SIG-M5 treated with dmso at 0.1 percent for 504 hours (cell line): ENCODE measurements around the gene PPP1R3F.

Experiments used
- DNase-seq: peaks from one replicate; lab custom pipeline; 2025; ENCODE audit not compliant: unreplicated experiment; lab: John Stamatoyannopoulos, UW

PPP1R3F gene

GRCh38 chrX:49247916-49248811, 21.4 kb upstream of the PPP1R3F start:
- DNase-seq = no peak

- DNase-seq = no peak
Measured at GRCh38 chrX:49249071-49249470, 20.5 kb upstream of the PPP1R3F start.

GRCh38 chrX:49249616-49250015, 20.0 kb upstream of the PPP1R3F start:
- no peak for DNase-seq

- no peak for DNase-seq
Measured at GRCh38 chrX:49250066-49250465, 19.5 kb upstream of the PPP1R3F start.

- no peak for DNase-seq
Measured at GRCh38 chrX:49250578-49250977, 19.0 kb upstream of the PPP1R3F start.

DNA sequence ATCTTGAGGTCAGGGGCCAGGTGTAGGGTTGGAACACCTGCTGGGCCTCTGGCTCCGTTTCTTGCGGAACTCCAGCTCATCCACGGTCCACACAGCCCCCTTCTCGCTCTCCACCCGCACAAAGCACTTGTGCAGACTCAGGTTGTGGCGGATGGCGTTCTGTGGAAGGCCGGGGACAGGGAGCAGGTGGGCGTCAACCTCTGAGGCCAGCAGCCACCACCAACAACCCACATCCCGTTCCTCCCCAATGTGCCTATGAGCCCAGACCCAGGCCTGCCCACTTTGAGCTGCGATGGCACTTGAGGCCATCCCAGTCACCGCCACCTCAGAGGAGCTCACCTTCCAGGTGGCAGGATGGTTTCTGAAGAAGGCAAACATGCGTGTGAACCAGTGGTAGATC, 18.3 kb upstream of the PPP1R3F start:
- no peak for DNase-seq

GRCh38 chrX:49254639-49255038, 15.0 kb upstream of the PPP1R3F start:
- DNase-seq = no peak

GRCh38 chrX:49256268-49256995, 13.2 kb upstream of the PPP1R3F start:
- DNase-seq = no peak

GRCh38 chrX:49257074-49257790, 12.4 kb upstream of the PPP1R3F start:
- no peak for DNase-seq

DNA sequence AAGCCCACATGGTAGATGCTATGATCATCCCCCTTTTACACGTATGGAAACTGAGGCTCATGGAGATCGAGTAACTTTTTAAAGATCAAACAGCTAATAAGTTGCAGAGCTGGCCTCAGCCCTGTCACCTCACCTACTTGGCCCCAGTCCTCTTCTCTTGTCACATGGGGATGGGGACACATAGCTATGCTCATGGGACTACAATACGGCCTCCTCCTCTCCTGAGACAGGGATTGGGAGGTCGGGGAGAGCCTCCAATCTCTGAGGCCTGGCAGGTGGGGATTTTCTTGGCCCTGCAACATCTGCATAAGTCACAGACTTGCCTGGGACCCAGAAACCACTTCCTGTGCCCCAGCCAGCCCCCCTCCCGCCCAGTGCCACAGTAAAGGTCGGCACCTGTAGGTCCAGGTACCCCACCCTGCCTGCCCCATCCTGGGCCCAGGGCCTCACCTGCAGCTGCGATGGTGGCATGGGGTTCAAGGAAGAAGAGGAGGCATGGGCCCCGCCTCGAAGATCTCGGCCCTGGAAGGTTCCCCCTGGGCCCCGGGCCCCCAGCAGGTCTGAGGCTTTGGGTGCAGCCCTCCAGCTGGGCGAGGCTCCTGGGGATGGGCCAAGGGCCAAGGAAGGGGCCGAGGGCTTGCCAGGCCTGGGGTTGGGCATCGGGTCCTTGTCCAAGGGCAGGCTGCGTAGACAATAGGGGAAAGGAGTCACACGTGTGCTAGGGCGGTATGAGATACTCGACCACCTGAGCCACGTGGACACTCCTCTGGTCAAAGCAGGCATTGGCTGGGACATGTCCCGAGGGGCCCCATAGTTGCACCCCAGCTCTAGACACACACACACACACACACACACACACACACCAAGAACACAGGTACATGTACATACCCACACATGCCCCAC, 11.5 kb upstream of the PPP1R3F start:
- DNase-seq = no peak

- no peak for DNase-seq
Measured at GRCh38 chrX:49258749-49259124, 10.9 kb upstream of the PPP1R3F start.

DNA sequence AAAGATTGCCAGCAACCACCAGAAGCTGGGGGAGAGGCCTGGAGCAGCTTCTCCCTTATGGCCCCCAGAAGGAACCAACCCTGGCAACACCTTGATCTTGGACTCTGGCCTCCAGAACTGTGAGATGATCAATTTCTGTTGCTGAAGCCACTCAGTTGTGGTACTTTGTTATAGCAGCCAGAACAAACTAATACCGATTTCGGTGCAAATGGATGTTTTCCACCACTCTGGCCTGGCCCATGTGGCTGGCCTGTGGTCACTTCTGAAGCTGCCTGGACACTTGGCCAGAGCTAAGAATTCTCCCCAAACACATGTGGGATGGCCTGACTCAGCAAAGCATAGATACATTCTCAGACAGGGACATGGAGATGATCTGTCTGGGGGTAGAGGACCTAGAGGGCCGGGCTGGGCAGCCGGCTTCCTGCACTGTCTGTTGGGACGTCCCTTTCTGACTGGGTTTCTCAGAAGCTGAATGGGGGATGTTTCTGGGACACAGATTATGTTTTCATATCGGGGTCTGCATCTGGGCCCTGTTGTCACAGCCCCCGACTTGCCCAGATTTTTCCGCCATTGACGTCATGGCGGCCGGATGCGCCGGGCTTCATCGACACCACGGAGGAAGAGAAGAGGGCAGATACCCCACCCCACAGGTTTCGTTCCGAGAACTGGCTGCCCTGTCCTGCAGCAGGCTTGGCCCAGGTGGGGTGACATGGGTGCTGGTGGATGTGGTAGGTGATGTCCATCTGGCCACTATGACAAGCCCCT, 9.2 kb upstream of the PPP1R3F start:
- no peak for DNase-seq

- no peak for DNase-seq
Measured at GRCh38 chrX:49262603-49263002, 7.0 kb upstream of the PPP1R3F start.

GRCh38 chrX:49263631-49264030, 6.0 kb upstream of the PPP1R3F start:
- DNase-seq = no peak

DNA sequence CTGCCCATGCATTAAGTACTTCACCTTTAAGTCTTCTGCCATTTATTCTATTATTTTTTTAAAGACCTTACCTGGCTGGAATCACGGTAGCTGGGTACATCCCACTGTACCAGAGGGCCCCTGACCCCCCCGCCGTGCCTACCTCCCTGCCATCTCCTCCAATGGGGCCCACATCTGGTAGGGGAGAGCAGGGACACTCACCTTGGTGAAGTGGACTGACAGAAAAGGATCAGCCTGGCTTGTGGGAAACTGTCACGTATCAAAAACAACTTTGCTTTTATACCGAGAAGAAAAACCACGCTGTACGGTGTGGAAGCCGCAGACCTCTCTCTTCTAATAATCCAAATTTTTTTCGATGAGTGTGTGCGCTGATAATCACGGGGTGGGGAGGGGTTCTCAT, 5.1 kb upstream of the PPP1R3F start, which contains the start of gene FOXP3:
FOXP3 (minus strand) TSS at position 251 of the 400 bp plus-strand sequence. CDS start 6,205 bp downstream, outside the sequence.
- no peak for DNase-seq

DNA sequence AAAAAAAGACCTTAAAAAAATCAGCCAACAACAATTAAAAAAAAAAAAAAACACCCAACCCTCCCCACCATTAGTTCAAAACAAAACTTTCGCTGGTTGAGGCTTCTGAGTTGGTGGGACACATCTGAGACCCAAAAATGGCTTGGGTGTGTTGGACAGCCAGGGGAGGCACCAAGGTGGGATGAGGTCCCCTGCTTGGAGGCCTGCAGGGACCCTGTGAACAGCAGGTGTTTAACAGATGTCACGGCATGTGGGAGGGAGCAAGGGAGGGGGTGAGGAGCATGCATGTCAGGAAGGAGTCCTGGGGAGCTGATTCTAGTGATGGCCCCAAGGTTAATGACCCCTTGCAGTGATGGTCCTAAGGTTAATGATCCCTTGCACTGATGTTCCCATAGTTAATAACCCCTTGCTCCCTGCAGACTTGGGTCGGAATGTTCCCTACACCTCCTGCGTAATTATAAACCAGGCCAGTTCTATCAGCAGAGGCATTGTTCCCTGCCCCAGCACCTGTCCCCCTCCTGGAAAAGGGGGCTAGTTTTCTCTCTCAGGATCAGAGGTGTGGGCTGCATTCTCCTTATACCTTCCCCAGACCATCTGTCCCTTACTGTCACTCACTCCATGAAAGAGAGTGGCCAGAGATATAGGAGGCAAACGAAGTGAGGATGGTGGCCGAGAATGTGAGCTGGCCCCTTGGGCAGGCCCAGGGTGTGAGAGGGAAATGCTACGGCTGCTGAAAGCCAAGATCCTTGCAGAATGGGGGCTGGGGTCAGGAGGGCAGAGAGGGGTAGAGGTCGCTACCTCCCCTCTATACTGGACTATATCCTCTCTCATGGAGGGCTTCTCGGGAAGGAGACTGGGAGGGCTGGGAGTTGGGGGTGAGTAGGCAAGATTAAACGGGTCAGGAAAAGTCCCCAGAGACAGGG, 2.8 kb upstream of the PPP1R3F start:
- no peak for DNase-seq

DNA sequence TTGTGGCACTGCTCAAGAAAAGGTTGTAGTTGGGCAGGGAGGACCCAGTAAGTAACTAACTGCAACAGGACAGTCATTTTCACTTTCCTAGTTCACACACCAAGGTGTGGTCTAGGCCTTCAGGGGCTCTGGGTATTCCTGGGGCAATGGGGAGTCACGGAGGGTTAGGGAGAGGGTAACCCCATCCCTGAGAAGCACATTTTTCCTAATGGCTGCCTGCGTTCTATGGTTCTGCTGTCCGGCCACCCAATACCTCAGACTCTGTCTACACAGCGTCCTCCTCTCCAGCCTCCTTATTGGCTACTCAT, 937 bp upstream of the PPP1R3F start:
- no peak for DNase-seq

DNA sequence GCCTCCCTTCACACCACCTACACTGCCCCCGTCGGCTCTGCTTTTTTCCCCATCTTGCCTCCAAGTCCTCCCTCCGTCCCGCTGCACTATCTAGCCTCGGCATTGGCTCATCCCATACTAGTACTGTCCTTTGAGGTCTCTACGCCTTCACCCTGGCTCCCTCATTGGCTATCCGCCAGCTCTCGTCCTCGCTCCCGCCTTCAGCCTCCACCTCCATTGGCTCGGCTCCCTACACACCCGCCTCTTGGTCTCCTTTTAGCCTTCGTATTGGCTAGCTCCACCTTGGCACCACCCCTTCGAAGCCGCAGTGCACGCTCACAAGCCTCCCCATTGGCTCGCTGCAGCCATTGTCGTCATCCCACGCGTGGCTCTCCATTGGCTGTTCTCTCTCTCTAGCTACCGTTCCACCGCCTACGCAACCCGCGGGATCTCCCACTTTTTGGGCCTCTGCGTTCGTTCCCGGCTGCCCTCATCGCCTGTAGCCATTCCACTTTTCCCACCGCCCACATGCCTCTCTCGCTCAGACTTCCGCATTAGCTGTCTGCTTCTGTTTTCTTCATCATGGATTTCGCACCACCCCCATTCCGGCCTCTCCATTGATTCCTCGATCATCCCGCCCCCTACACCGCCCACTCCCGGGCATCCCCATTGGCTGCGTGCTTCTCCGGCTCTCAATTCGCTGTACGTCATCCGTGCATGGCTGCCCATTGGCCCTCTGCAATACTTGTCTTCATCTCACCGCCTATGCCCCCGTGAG, 405 bp upstream of the PPP1R3F start:
- peak; percentile 97 for DNase-seq
